ACC112 (cell line): ENCODE measurements around the gene PIM3.

Experiments used
- H2AFZ ChIP-seq: fragments of 200-600 bp; sonication (generic); one replicate; pipeline ENCODE4 v1.6.0; 2017; ENCODE audit warnings: antibody characterized with exemption, low read length; ENCODE audit not compliant: unreplicated experiment
- H3K27ac ChIP-seq: fragments of 200-600 bp; sonication (generic); 2 replicates; pipeline ENCODE4 v1.5.1; 2014; ENCODE audit warnings: low read depth, mild to moderate bottlenecking, antibody characterized with exemption, low read length, moderate library complexity
- H3K27me3 ChIP-seq: fragments of 200-600 bp; sonication (generic); 2 replicates; pipeline ENCODE4 v1.6.1; 2014; ENCODE audit warnings: mild to moderate bottlenecking, antibody characterized with exemption, low read length, moderate library complexity, mixed read lengths; ENCODE audit not compliant: insufficient read depth
- H3K36me3 ChIP-seq: fragments of 200-600 bp; sonication (generic); 2 replicates; pipeline ENCODE4 v1.6.1; 2016; ENCODE audit warnings: mild to moderate bottlenecking, antibody characterized with exemption, low read length, moderate library complexity, mixed read lengths; ENCODE audit not compliant: insufficient read depth
- H3K4me1 ChIP-seq: fragments of 200-600 bp; sonication (generic); one replicate; pipeline ENCODE4 v1.6.1; 2016; ENCODE audit warnings: low read length, mixed read lengths; ENCODE audit not compliant: insufficient read depth, unreplicated experiment, control insufficient read depth
- H3K4me3 ChIP-seq: fragments of 200-600 bp; sonication (generic); 2 replicates; pipeline ENCODE4 v1.5.1; 2014; ENCODE audit warnings: mild to moderate bottlenecking, low read depth, low read length
- H3K79me2 ChIP-seq: fragments of 200-600 bp; sonication (generic); one replicate; pipeline ENCODE4 v1.6.0; 2016; ENCODE audit warnings: low read length; ENCODE audit not compliant: control insufficient read depth, unreplicated experiment, insufficient read depth

Gene PIM3

DNA sequence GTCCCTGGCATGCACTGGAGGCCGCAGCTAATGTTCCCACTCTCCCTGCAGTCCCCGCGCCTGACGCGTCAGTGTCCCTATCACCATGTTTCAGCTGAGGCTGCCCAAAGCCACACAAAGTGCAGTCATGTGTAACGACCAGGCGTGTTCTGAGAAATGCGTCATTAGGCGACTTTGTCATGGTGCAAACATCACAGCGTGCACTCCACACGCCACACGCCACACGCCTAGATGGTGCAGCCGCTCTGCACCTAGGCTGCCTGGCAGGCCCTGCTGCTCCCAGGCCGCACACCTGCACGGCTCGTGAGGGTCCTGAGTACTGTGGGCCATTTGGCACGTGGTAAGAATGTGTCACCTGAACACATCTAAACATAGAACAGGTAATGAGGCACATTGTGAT lies 39.7 kb upstream of the PIM3 start:
- no peak overlapping the region for H2AFZ ChIP-seq
- H3K36me3 ChIP-seq = no peaks in the 10 kb centered on the region
- H3K27me3 ChIP-seq = no peaks in the 10 kb centered on the region
- H3K4me1 ChIP-seq = peaks cover 6% of the 10 kb centered on the region
- no peak overlapping the region for H3K27ac ChIP-seq
- H3K4me3 ChIP-seq = no peak overlapping the region
- no peaks in the 10 kb centered on the region for H3K79me2 ChIP-seq

DNA sequence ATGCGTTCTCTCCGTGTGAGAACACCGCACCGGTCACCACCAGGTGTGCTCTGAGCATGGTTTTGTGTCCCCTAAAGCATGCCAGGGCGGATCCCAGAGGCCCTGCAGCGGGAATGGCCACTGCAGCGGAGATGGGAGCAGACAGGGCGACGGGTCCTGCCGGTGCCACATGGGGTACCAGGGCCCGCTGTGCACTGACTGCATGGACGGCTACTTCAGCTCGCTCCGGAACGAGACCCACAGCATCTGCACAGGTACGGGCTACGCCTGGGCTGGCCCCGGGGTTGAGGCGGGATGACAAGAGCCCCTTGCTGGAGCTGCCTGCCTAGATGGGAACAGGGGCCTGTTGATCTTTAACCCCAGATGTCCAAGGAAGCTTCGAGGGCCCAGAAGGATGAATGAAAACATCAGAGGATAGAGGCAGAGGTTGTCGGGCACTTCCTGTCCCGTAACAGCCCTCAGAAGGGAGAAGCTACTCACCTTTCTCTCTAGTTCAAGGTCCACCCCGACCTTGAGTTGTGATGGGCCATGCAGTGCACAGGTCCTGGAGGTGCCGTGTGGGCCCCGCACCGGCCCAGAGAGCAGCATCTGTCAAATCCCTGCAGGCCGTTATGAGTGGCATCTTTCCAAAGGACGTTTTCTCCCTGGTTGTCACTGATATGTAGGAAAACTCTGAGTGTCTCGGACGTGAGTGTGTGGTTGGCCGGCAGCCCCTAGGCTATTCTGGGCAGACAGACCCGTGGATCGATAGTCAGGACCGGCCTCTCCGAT lies 38.9 kb upstream of the PIM3 start:
- Histone ChIP-seq H3K4me3 (no peak overlapping the region), H2AFZ (no peak overlapping the region), H3K36me3 (no peaks in the 10 kb centered on the region), H3K79me2 (no peaks in the 10 kb centered on the region), H3K27ac (no peak overlapping the region), H3K27me3 (no peaks in the 10 kb centered on the region), H3K4me1 (peaks cover 6% of the 10 kb centered on the region)

DNA sequence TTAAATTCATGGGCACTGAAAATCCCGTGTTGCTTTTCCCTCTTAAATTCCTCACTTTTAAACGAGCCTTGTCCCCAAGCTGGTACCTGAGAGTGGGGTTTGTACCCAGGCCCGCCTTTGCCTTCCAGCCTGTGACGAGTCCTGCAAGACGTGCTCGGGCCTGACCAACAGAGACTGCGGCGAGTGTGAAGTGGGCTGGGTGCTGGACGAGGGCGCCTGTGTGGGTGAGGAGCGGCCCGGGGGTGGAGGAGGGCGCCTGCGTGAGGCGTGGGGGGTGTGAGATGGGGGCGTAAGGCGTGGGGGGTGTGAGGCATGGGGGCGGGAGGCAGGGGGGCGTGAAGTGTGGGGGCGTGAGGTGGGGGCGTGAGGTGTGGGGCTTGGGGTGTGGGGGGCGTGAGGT lies 38.1 kb upstream of the PIM3 start:
- no peaks in the 10 kb centered on the region for H3K27me3 ChIP-seq
- H3K36me3 ChIP-seq = no peaks in the 10 kb centered on the region
- peaks cover 6% of the 10 kb centered on the region for H3K4me1 ChIP-seq
- no peak overlapping the region for H3K4me3 ChIP-seq
- H2AFZ ChIP-seq = no peak overlapping the region
- no peaks in the 10 kb centered on the region for H3K79me2 ChIP-seq
- no peak overlapping the region for H3K27ac ChIP-seq

DNA sequence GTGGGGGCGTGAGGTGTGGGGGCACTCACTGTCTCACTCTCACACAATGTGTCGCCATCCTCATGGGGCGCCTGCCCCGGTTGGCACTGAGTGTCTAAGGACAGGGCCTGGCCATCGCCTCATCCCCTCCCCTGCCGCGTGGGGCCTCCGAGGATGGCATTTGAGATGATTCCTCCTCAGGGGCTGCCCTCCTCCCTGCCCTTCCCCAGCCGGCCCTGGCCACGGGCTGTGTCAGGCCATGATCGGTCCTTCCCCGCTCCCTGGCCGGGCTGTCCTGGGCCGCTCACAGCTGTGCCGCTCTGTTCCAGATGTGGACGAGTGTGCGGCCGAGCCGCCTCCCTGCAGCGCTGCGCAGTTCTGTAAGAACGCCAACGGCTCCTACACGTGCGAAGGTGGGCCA lies 37.6 kb upstream of the PIM3 start:
- Histone ChIP-seq H2AFZ (no peak overlapping the region), H3K36me3 (no peaks in the 10 kb centered on the region), H3K27me3 (no peaks in the 10 kb centered on the region), H3K4me1 (peaks cover 6% of the 10 kb centered on the region), H3K79me2 (no peaks in the 10 kb centered on the region), H3K4me3 (no peak overlapping the region), H3K27ac (no peak overlapping the region)

DNA sequence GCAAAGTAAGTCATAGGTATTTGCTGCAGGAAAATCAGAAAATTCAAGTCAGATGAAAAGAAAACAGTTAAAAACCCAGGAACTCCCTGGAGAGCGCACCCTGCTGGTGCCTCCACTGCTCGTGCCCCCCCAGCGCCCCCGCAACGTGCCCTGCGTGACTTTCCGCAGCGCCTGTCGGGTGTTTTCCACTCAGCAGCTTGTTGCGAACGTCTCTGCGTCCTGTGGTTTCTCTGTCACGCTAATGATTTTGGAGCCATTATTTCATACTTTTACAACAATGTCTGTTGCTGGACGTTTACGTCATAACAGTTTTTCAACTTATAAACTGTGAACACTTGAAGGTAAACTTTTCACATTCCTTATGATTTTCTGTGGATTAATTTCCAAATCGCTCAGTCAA lies 37.1 kb upstream of the PIM3 start:
- H3K36me3 ChIP-seq = no peaks in the 10 kb centered on the region
- no peak overlapping the region for H2AFZ ChIP-seq
- no peaks in the 10 kb centered on the region for H3K27me3 ChIP-seq
- H3K79me2 ChIP-seq = no peaks in the 10 kb centered on the region
- H3K4me1 ChIP-seq = peaks cover 6% of the 10 kb centered on the region
- H3K4me3 ChIP-seq = no peak overlapping the region
- no peak overlapping the region for H3K27ac ChIP-seq

DNA sequence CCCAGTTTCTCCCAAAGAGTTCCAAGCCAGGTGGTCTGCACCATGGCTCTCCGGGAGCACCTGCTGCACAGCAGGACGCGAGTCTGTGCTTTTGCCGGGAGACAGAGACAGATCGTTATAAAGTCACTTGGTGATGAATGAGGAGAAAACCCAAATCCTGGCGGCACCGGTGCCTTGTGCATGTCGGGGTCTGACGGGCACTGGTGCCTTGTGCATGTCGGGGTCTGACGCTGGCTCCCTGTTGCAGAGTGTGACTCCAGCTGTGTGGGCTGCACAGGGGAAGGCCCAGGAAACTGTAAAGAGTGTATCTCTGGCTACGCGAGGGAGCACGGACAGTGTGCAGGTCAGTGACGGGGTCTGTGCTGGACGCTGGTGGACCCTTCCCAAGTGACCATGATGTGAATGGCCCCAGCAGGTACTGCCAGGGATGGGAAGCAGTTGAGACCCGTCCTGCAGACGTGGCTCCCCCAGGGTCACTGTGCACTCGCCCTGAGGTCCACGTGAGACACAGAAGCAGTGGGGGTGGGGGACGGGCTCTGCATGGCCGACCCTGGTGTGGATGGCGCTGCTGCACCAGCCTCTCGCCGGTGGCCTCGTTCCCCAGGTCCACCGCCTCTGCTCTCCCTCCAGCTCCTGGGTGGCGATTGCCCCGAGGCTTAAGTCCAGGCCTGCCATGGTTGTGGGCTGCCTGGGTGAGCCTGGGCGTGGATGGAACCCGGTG lies 36.3 kb upstream of the PIM3 start:
- Histone ChIP-seq H3K27ac (no peak overlapping the region), H3K4me3 (no peak overlapping the region), H3K36me3 (no peaks in the 10 kb centered on the region), H3K4me1 (peaks cover 5% of the 10 kb centered on the region), H2AFZ (no peak overlapping the region), H3K27me3 (no peaks in the 10 kb centered on the region), H3K79me2 (no peaks in the 10 kb centered on the region)

DNA sequence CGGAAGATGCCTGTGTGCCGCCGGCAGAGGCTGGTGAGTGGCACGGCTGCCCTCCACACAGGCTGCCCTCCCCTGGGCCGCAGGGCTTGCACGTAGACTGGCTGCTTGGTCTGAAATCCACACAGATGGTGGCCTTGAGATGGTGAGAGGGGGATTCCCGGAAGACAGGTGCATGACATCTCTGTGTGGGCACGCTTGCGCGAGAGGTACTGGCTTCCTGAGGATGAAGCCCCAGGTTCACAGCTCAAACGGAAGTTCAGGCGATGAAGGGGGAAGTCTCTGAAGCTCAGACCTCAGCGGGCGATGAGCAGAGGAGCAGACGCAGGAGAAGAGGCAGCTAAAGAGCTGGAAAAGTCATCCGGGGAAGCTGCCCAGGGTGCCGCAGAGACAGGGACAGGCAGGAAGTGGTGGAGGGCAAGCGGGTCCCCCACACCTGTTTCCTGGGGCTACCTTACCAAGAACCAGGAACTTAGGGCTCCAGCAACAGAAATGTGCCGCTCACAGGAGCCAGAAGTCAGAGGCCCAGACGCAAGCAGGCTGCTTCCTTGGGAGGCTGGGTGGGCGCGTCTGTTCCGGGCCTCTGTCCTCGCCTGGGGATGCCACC lies 34.9 kb upstream of the PIM3 start:
- Histone ChIP-seq H3K4me3 (no peak overlapping the region), H3K36me3 (no peaks in the 10 kb centered on the region), H3K4me1 (no peaks in the 10 kb centered on the region)

DNA sequence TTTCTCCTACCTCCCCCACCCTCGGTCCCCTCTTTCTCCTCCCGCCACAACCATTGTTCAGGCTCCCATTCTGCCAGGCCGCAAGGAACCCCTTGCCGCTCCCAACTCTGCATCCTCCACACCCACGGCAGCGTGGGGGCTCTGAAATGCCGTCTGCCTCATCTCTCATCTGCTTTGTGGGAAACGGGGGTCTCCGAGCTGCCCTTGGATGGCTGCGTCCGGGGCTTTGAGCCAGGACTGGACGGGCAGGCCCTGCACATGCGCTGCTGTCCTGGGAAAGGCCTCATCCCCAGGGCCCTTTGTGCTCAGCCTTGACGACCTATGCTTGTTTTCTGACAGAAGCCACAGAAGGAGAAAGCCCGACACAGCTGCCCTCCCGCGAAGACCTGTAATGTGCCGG lies 33.7 kb upstream of the PIM3 start:
- Histone ChIP-seq H3K36me3 (no peaks in the 10 kb centered on the region), H3K4me1 (peaks cover 4% of the 10 kb centered on the region), H3K4me3 (no peak overlapping the region), H3K79me2 (no peaks in the 10 kb centered on the region), H3K27ac (no peak overlapping the region), H2AFZ (no peak overlapping the region), H3K27me3 (no peaks in the 10 kb centered on the region)

More for the DNA sequence above, 34.9 kb upstream of the PIM3 start:
- Histone ChIP-seq H3K79me2 (no peaks in the 10 kb centered on the region), H3K27me3 (no peaks in the 10 kb centered on the region), H3K27ac (no peak overlapping the region), H2AFZ (no peak overlapping the region)

DNA sequence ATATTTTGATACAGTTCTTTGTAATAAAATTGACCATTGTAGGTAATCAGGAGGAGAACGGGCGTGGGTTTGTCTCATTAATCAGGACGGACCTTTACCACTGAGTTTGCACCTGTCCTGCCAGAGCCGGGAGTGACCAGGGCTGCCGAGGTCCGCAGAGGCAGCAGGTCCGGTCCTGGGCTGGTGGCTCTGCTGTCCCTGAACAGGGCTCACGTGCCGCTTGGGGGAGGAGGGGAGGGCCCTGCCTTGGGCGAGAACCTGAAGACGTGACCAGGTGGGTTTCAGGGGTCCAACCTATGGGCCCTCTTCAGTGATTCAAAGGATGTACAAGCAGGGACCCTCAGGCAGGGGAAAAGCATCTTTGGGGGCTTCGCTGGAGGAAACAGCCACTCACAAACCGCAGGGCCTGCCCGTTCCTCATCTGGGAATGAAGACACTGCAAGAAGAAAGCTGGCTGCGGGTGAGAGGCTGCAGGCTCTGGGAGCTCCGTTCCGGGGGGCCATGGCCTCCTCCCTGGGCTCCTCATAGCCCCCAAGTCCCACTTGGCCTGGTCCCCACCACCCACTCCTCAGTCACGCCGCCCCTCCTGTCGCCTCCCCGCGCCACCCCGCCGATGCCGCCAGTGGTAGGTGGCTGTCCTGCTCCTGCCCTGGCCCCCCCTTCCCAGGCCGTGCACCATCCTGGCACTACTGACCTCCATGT lies 32.9 kb upstream of the PIM3 start:
- Histone ChIP-seq H2AFZ (no peak overlapping the region), H3K4me1 (peaks cover 4% of the 10 kb centered on the region), H3K27ac (no peak overlapping the region), H3K36me3 (no peaks in the 10 kb centered on the region), H3K4me3 (no peak overlapping the region), H3K27me3 (no peaks in the 10 kb centered on the region), H3K79me2 (no peaks in the 10 kb centered on the region)

DNA sequence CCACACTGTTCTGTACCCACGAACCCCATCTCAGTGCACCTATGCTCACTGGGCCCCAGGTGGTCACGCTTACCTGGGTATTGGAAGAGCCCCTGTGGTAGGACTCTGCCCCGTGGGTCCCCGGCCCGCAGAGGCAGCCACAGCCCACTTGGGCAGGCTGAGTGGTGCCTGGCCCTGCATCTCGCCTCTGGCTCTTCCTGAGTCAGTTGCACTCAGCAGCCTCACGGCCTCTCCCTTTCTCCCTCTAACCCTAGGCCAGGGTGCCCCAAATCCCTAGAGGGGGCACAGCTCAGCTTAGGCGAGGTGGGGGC lies 32.4 kb upstream of the PIM3 start:
- Histone ChIP-seq H3K79me2 (no peaks in the 10 kb centered on the region), H2AFZ (no peak overlapping the region), H3K27me3 (no peaks in the 10 kb centered on the region), H3K4me1 (peaks cover 4% of the 10 kb centered on the region), H3K27ac (no peak overlapping the region), H3K4me3 (no peak overlapping the region), H3K36me3 (no peaks in the 10 kb centered on the region)
